BE2C (cell line): ENCODE measurements around the gene CCNF.

Experiments used
- DNase-seq: peaks from one replicate; pipeline ENCODE4 v3.0.0-alpha.2; 2020
- H3K27me3 ChIP-seq: fragments of 250-450 bp; sonication (Bioruptor Pico); 2 replicates; pipeline ENCODE4 v1.5.1; 2020; ENCODE audit warnings: mild to moderate bottlenecking
- H3K36me3 ChIP-seq: fragments of 250-450 bp; sonication (Bioruptor Pico); 2 replicates; pipeline ENCODE4 v1.5.1; 2020; ENCODE audit warnings: mild to moderate bottlenecking
- H3K4me1 ChIP-seq: fragments of 250-450 bp; sonication (Bioruptor Pico); 2 replicates; pipeline ENCODE4 v1.5.1; 2020
- H3K4me3 ChIP-seq: 2 replicates; pipeline ENCODE4 v1.5.1; 2011; ENCODE audit warnings: low read depth, low read length
- H3K9me3 ChIP-seq: fragments of 250-450 bp; sonication (Bioruptor Pico); 2 replicates; pipeline ENCODE4 v1.5.1; 2020
- CTCF ChIP-seq: IDR thresholded peaks from 2 replicates; pipeline ENCODE4 v1.5.1; 2012; ENCODE audit warnings: mild to moderate bottlenecking, low read depth, low read length

CCNF gene

GRCh38 chr16:2388139-2388874 is 40.9 kb upstream of the CCNF start:
- no peaks in the 10 kb centered on the region; the same call in 1 of the 2 replicates for H3K4me1 ChIP-seq
- TF ChIP-seq CTCF: no peak
- no peaks in the 10 kb centered on the region for H3K36me3 ChIP-seq
- no peaks in the 10 kb centered on the region for H3K27me3 ChIP-seq
- no peak for DNase-seq
- peaks cover 4% of the 10 kb centered on the region; the same call in 1 of the 2 replicates for H3K9me3 ChIP-seq
- H3K4me3 ChIP-seq: no peak overlapping the region

- H3K36me3 ChIP-seq: no peaks in the 10 kb centered on the region
These were observed 40.3 kb upstream of the CCNF start for GRCh38 chr16:2388875-2389433.

GRCh38 chr16:2392025-2392424 is 37.2 kb upstream of the CCNF start:
- Histone ChIP-seq H3K9me3 (peaks cover 4% of the 10 kb centered on the region; the same call in 1 of the 2 replicates), H3K27me3 (no peaks in the 10 kb centered on the region), H3K4me1 (no peaks in the 10 kb centered on the region), H3K4me3 (no peak overlapping the region), H3K36me3 (no peaks in the 10 kb centered on the region)
- TF ChIP-seq CTCF: no peak
- DNase-seq: no peak

More at GRCh38 chr16:2388875-2389433, 40.3 kb upstream of the CCNF start:
- H3K9me3 ChIP-seq: peaks cover 4% of the 10 kb centered on the region; the same call in 1 of the 2 replicates
- DNase-seq: no peak
- no peaks in the 10 kb centered on the region for H3K27me3 ChIP-seq
- TF ChIP-seq CTCF: no peak
- no peaks in the 10 kb centered on the region; the same call in 1 of the 2 replicates for H3K4me1 ChIP-seq
- no peak overlapping the region for H3K4me3 ChIP-seq

GRCh38 chr16:2398520-2398919 is 30.7 kb upstream of the CCNF start:
- no peaks in the 10 kb centered on the region for H3K36me3 ChIP-seq
- H3K27me3 ChIP-seq: no peaks in the 10 kb centered on the region
- H3K9me3 ChIP-seq: no peaks in the 10 kb centered on the region
- no peak for DNase-seq
- no peak for TF ChIP-seq CTCF
- H3K4me1 ChIP-seq: no peaks in the 10 kb centered on the region
- no peak overlapping the region for H3K4me3 ChIP-seq

GRCh38 chr16:2404099-2404498 is 25.1 kb upstream of the CCNF start:
- H3K4me3 ChIP-seq: no peak overlapping the region
- H3K4me1 ChIP-seq: no peaks in the 10 kb centered on the region
- no peaks in the 10 kb centered on the region for H3K36me3 ChIP-seq
- no peak for DNase-seq
- no peak for TF ChIP-seq CTCF
- no peaks in the 10 kb centered on the region for H3K27me3 ChIP-seq
- no peaks in the 10 kb centered on the region for H3K9me3 ChIP-seq

- TF ChIP-seq CTCF: no peak
- no peak for DNase-seq
- Histone ChIP-seq H3K27me3 (no peaks in the 10 kb centered on the region), H3K4me3 (no peak overlapping the region), H3K9me3 (no peaks in the 10 kb centered on the region), H3K36me3 (no peaks in the 10 kb centered on the region), H3K4me1 (0 out of 2 replicates have a peak, but pooled peaks cover 3% of the 10 kb centered on the region)
These were observed 14.2 kb upstream of the CCNF start for GRCh38 chr16:2415085-2415484.
